Naive thymus-derived CD4-positive, alpha-beta T cell (primary cell): ENCODE results near the gene POP7. TPM values are rescaled to one million over a fixed set of nuclear protein-coding genes. Genes with fewer than 3 reads are reported as not detected.

Experiments
- ATAC-seq: fragments of 150-1000 bp; cut with Tn5 transposase; 2 replicates; pipeline ENCODE4 v1.10.0; 2021; ENCODE audit warnings: mild to moderate bottlenecking, moderate library complexity
- CTCF ChIA-PET: fragments of 350-600 bp; sonication (Branson Sonifier 250); formaldehyde crosslinking; loops from one replicate; lab custom pipeline; 2021; ENCODE audit warnings: antibody characterized with exemption; lab: Charles Lee
- POLR2A ChIA-PET: fragments of 350-600 bp; sonication (Branson Sonifier 250); formaldehyde crosslinking; loops from one replicate; lab custom pipeline; 2021; ENCODE audit warnings: antibody characterized with exemption, inconsistent platforms; lab: Charles Lee
- DNase-seq, 9 donors: peaks; one replicate each; pipeline versions ENCODE4 v3.0.0 to v3.0.0-alpha.2; 2020 to 2022; ENCODE audit warnings: mixed read lengths in 1 of 9
- H3K27ac ChIP-seq: one replicate; pipeline ENCODE4 v1.7.0; 2013; ENCODE audit warnings: mild to moderate bottlenecking, low read depth, low read length, moderate library complexity
- H3K27me3 ChIP-seq, 2 donors: one replicate each; pipeline ENCODE4 v1.7.0; 2013; ENCODE audit warnings: low read length in 2 of 2, mild to moderate bottlenecking in 2 of 2, moderate library complexity in 2 of 2; ENCODE audit not compliant: control insufficient read depth in 2 of 2, insufficient read depth in 2 of 2
- H3K36me3 ChIP-seq, 3 experiments: 1 replicate in 2 of 3; 2 replicates in 1 of 3; pipeline ENCODE4 v1.7.0; 2013; ENCODE audit warnings: low read length in 3 of 3, mild to moderate bottlenecking in 3 of 3, moderate library complexity in 1 of 3; ENCODE audit not compliant: insufficient read depth in 3 of 3, control insufficient read depth in 2 of 3
- H3K4me1 ChIP-seq, 2 donors: one replicate each; pipeline ENCODE4 v1.7.0; 2013; ENCODE audit warnings: low read length in 2 of 2, mild to moderate bottlenecking in 2 of 2, moderate library complexity in 1 of 2; ENCODE audit not compliant: control insufficient read depth in 2 of 2, insufficient read depth in 2 of 2
- H3K4me3 ChIP-seq: 2 replicates; pipeline ENCODE4 v1.7.0; 2013; ENCODE audit warnings: mild to moderate bottlenecking, low read length
- H3K9me3 ChIP-seq, 3 experiments: 1 replicate in 2 of 3; 2 replicates in 1 of 3; pipeline ENCODE4 v1.7.0; 2013; ENCODE audit warnings: low read length in 3 of 3; ENCODE audit not compliant: control insufficient read depth in 2 of 3
- H3K27ac Mint-ChIP-seq, 9 donors: one replicate each; pipeline ENCODE4 v1.8.0; 2020 to 2022; ENCODE audit warnings: mixed read lengths in 9 of 9, mild to moderate bottlenecking in 8 of 9, moderate library complexity in 5 of 9, inconsistent platforms in 2 of 9
- H3K27me3 Mint-ChIP-seq, 5 donors: one replicate each; pipeline ENCODE4 v1.8.0; 2021 to 2022; ENCODE audit warnings: mixed read lengths in 5 of 5, mild to moderate bottlenecking in 1 of 5
- H3K36me3 Mint-ChIP-seq, 5 donors: one replicate each; pipeline ENCODE4 v1.8.0; 2020 to 2022; ENCODE audit warnings: mixed read lengths in 5 of 5, mild to moderate bottlenecking in 3 of 5, inconsistent platforms in 1 of 5
- H3K4me1 Mint-ChIP-seq, 7 donors: one replicate each; pipeline ENCODE4 v1.8.0; 2020 to 2022; ENCODE audit warnings: mixed read lengths in 7 of 7, mild to moderate bottlenecking in 3 of 7, inconsistent platforms in 1 of 7
- H3K4me3 Mint-ChIP-seq, 10 donors: one replicate each; pipeline ENCODE4 v1.8.0; 2020 to 2022; ENCODE audit warnings: mild to moderate bottlenecking in 10 of 10, mixed read lengths in 10 of 10, moderate library complexity in 6 of 10, inconsistent platforms in 2 of 10
- H3K9me3 Mint-ChIP-seq, 11 donors: one replicate each; pipeline ENCODE4 v1.8.0; 2020 to 2022; ENCODE audit warnings: mixed read lengths in 11 of 11, mild to moderate bottlenecking in 4 of 11, inconsistent platforms in 1 of 11, moderate library complexity in 1 of 11
- intact Hi-C, 2 donors: fragments of 100-400 bp; cut with micrococcal nuclease; formaldehyde crosslinking; loops; one replicate each; pipeline ENCODE4 v1.15.1; 2023
- polyA plus RNA-seq, 2 donors: library from polyadenylated mRNA; unstranded; fragments of 300-500 nt; fragmentation: Illumina TruSeq; gene quantifications; one replicate each; pipeline ENCODE4 v1.2.3, GENCODE V29; 2021
- total RNA-seq, 6 experiments: library from RNA in 5 of 6; stranded (reverse) in 5 of 6; gene quantifications; 1 replicate in 5 of 6; 2 replicates in 1 of 6; pipeline ENCODE4 v1.2.3 and lab custom pipeline; 2021 to 2026

The POP7 gene
- total and polyA plus RNA-seq, 7 experiments from 2014 or later = 8.9 to 56.4 (median 17.7) TPM

- H3K9me3 Mint-ChIP-seq = peaks cover 0 to 4% (median 0%) of the 10 kb centered on the region in 11 donors
- peaks cover 0 to 38% (median 5%) of the 10 kb centered on the region in 3 experiments for H3K36me3 ChIP-seq
- POLR2A ChIA-PET = interaction anchor here (0.6 to 3.8 kb wide), 14 partner anchors 9 to 537 kb away, joined by 3 to 37 read pairs (median 4); partner anchors contain the start of genes FBXO24, GIGYF1, LRCH4 and MOSPD3
- peaks cover 0 to 15% (median 0%) of the 10 kb centered on the region in 5 donors for H3K27me3 Mint-ChIP-seq
- peaks cover 9 to 30% (median 19%) of the 10 kb centered on the region in 7 donors for H3K4me1 Mint-ChIP-seq
- H3K27ac ChIP-seq = peak overlapping the region; percentile 98
- H3K27ac Mint-ChIP-seq = peak overlapping the region; percentile 88 to 97 (median 96)
- H3K36me3 Mint-ChIP-seq = peaks cover 0 to 11% (median 0%) of the 10 kb centered on the region in 5 donors
- DNase-seq = peak in 6 of 9 donors; percentile 41 to 53 (median 48)
- intact Hi-C loops = loop anchor here (1.0 to 10.0 kb wide), 10 partner anchors 17 to 572 kb away; partner anchors contain the start of genes TSC22D4 (in 2 of the 2), AGFG2 (in 1 of the 2), AP4M1 (in 1 of the 2) and FIS1 (in 1 of the 2)
- H3K4me1 ChIP-seq = no peaks in the 10 kb centered on the region
- CTCF ChIA-PET = interaction anchor here (0.6 to 1.5 kb wide), 5 partner anchors 17 to 111 kb away, joined by 3 to 11 read pairs (median 3); no protein-coding TSS in a partner anchor
- no peaks in the 10 kb centered on the region for H3K9me3 ChIP-seq
- no peak for ATAC-seq
- H3K27me3 ChIP-seq = no peaks in the 10 kb centered on the region
- H3K4me3 ChIP-seq = peak overlapping the region; percentile 82
- H3K4me3 Mint-ChIP-seq = peak overlapping the region; percentile 89 to 99 (median 96)
Observed at GRCh38 chr7:100674411-100675104, 31.4 kb upstream of the POP7 start.

- H3K4me1 ChIP-seq = peaks cover 0 to under 1% of the 10 kb centered on the region in 2 donors
- peaks cover 0 to 11% (median 0%) of the 10 kb centered on the region in 5 donors for H3K36me3 Mint-ChIP-seq
- CTCF ChIA-PET = interaction anchor here (1.0 to 1.5 kb wide), 4 partner anchors 17 to 111 kb away, joined by 3 to 4 read pairs (median 3); no protein-coding TSS in a partner anchor
- H3K27ac Mint-ChIP-seq = peak overlapping the region in 6 of 9 donors; percentile 89 to 97 (median 94)
- no peak for ATAC-seq
- H3K4me3 ChIP-seq = peak overlapping the region; percentile 82
- DNase-seq = peak in 3 of 9 donors; percentile 26 to 52 (median 47)
- peaks cover 0 to 10% (median 0%) of the 10 kb centered on the region in 5 donors for H3K27me3 Mint-ChIP-seq
- H3K4me1 Mint-ChIP-seq = peaks cover 12 to 32% (median 24%) of the 10 kb centered on the region in 7 donors
- POLR2A ChIA-PET = interaction anchor here (0.6 to 3.8 kb wide), 16 partner anchors 8 to 537 kb away, joined by 3 to 37 read pairs (median 4); partner anchors contain the start of genes FBXO24, GIGYF1, LRCH4 and MEPCE
- no peaks in the 10 kb centered on the region for H3K27me3 ChIP-seq
- H3K9me3 ChIP-seq = no peaks in the 10 kb centered on the region
- peak overlapping the region; percentile 89 to 99 (median 96) for H3K4me3 Mint-ChIP-seq
- H3K27ac ChIP-seq = peak overlapping the region; percentile 98
- intact Hi-C loops = loop anchor here (1.0 to 10.0 kb wide), 10 partner anchors 16 to 573 kb away; partner anchors contain the start of genes TSC22D4 (in 2 of the 2), AGFG2 (in 1 of the 2), AP4M1 (in 1 of the 2) and FIS1 (in 1 of the 2)
- H3K36me3 ChIP-seq = peaks cover 0 to 43% (median 5%) of the 10 kb centered on the region in 3 experiments
- peaks cover 0 to 4% (median 0%) of the 10 kb centered on the region in 11 donors for H3K9me3 Mint-ChIP-seq
Observed at GRCh38 chr7:100675105-100675451, 30.8 kb upstream of the POP7 start.

GRCh38 chr7:100675581-100676350 is 30.2 kb upstream of the POP7 start:
- peak; percentile 71 for ATAC-seq
- no peaks in the 10 kb centered on the region for H3K9me3 ChIP-seq
- ChIA-PET CTCF (no interaction called here), POLR2A (interaction anchor here (0.6 to 3.8 kb wide), 18 partner anchors 13 to 594 kb away, joined by 3 to 32 read pairs (median 4); partner anchors contain the start of genes CNPY4, FBXO24, GIGYF1 and LRCH4)
- peaks cover 0 to 4% (median 0%) of the 10 kb centered on the region in 11 donors for H3K9me3 Mint-ChIP-seq
- no peaks in the 10 kb centered on the region for H3K27me3 ChIP-seq
- intact Hi-C loops = loop anchor here (1.0 to 10.0 kb wide), 10 partner anchors 16 to 573 kb away; partner anchors contain the start of genes TSC22D4 (in 2 of the 2), AGFG2 (in 1 of the 2), AP4M1 (in 1 of the 2) and FIS1 (in 1 of the 2)
- peak overlapping the region; percentile 81 to 98 (median 90) for H3K4me3 Mint-ChIP-seq
- peaks cover 0 to 14% (median 0%) of the 10 kb centered on the region in 5 donors for H3K36me3 Mint-ChIP-seq
- DNase-seq = peak; percentile 76 to 99 (median 86)
- H3K4me3 ChIP-seq = peak overlapping the region; percentile 60
- peaks cover 0 to 7% of the 10 kb centered on the region in 2 donors for H3K4me1 ChIP-seq
- peaks cover 15 to 38% (median 31%) of the 10 kb centered on the region in 7 donors for H3K4me1 Mint-ChIP-seq
- H3K36me3 ChIP-seq = peaks cover 0 to 50% (median 5%) of the 10 kb centered on the region in 3 experiments
- H3K27ac Mint-ChIP-seq = peak overlapping the region; percentile 86 to 94 (median 89)
- peaks cover 0 to 10% (median 0%) of the 10 kb centered on the region in 5 donors for H3K27me3 Mint-ChIP-seq
- H3K27ac ChIP-seq = peak overlapping the region; percentile 98

- peak overlapping the region; percentile 65 to 98 (median 83) for H3K4me3 Mint-ChIP-seq
- H3K4me1 Mint-ChIP-seq = peaks cover 18 to 46% (median 33%) of the 10 kb centered on the region in 7 donors
- ChIA-PET CTCF (interaction anchor here (1.0 to 5.8 kb wide), 2 partner anchors 15 to 92 kb away, joined by 3 to 33 read pairs; no protein-coding TSS in a partner anchor), POLR2A (interaction anchor here (0.8 to 3.8 kb wide), 14 partner anchors 12 to 557 kb away, joined by 3 to 32 read pairs (median 6); partner anchors contain the start of genes CNPY4, FBXO24, GIGYF1 and LRCH4)
- peaks cover 0 to 3% (median 0%) of the 10 kb centered on the region in 5 donors for H3K27me3 Mint-ChIP-seq
- H3K9me3 Mint-ChIP-seq = peaks cover 0 to 4% (median 0%) of the 10 kb centered on the region in 11 donors
- no peaks in the 10 kb centered on the region for H3K27me3 ChIP-seq
- DNase-seq (no peak), ATAC-seq (no peak)
- no peaks in the 10 kb centered on the region for H3K9me3 ChIP-seq
- H3K36me3 Mint-ChIP-seq = peaks cover 0 to 14% (median 0%) of the 10 kb centered on the region in 5 donors
- H3K4me3 ChIP-seq = peak overlapping the region; percentile 60
- H3K4me1 ChIP-seq = peaks cover 0 to 17% of the 10 kb centered on the region in 2 donors
- H3K36me3 ChIP-seq = peaks cover 0 to 57% (median 5%) of the 10 kb centered on the region in 3 experiments
- peak overlapping the region; percentile 98 for H3K27ac ChIP-seq
- intact Hi-C loops = loop anchor here in 1 of 2 donors (5.0 to 10.0 kb wide), 2 partner anchors 568 to 574 kb away; partner anchors contain the start of genes AP4M1, FIS1 and MCM7
- H3K27ac Mint-ChIP-seq = peak overlapping the region; percentile 85 to 94 (median 87)
Observed at GRCh38 chr7:100676501-100677306, 29.2 kb upstream of the POP7 start.
